Measurements from ENCODE around the gene GZF1. TPM values are rescaled to one million over a fixed set of nuclear protein-coding genes. Genes with fewer than 3 reads are reported as not detected.

The GZF1 gene
- total RNA-seq, 1 donor: 14.5 TPM

DNA sequence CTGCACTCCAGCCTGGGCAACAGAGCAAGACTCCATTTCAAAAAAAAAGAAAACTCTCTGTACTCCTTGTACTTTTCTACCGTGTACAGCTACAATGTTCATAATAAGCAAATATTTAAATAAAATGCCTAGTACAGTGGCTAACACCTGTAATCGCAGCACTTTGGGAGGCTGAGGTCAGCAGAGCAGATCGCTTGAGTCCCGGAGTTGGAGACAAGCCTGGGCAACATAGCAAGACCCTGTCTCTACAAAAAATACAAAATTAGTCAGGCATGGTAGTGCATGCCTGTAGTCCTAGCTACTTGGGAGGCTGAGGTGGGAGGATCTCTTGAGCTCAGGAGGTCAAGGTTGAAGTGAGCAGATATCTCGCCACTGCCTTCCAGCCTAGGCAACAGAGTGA lies 53.6 kb downstream of the GZF1 start:
- Histone ChIP-seq H2AFZ (ENCODE audit: low read length) (no peak overlapping the region), H3K36me3 (ENCODE audit: insufficient read depth, low read length) (no peaks in the 10 kb centered on the region), H4K20me1 (ENCODE audit: insufficient read depth, low read length) (peaks cover 3% of the 10 kb centered on the region), H3K79me2 (ENCODE audit: insufficient read depth, low read length) (peaks cover 84% of the 10 kb centered on the region), H3K4me2 (ENCODE audit: insufficient read depth, low read length) (no peak overlapping the region), H3K9me3 (ENCODE audit: low read depth, low read length) (no peaks in the 10 kb centered on the region), H3K27ac (ENCODE audit: low read depth, low read length) (no peak overlapping the region), H3K27me3 (ENCODE audit: insufficient read depth, low read length) (no peaks in the 10 kb centered on the region), H3K4me1 (ENCODE audit: insufficient read depth, low read length) (peaks cover 20% of the 10 kb centered on the region), H3K4me3 (ENCODE audit: insufficient read depth, low read length) (no peak overlapping the region)
- DNase-seq (ENCODE audit: insufficient read length, low spot score, missing footprints): no peak
- TF ChIP-seq, protein P1, sequence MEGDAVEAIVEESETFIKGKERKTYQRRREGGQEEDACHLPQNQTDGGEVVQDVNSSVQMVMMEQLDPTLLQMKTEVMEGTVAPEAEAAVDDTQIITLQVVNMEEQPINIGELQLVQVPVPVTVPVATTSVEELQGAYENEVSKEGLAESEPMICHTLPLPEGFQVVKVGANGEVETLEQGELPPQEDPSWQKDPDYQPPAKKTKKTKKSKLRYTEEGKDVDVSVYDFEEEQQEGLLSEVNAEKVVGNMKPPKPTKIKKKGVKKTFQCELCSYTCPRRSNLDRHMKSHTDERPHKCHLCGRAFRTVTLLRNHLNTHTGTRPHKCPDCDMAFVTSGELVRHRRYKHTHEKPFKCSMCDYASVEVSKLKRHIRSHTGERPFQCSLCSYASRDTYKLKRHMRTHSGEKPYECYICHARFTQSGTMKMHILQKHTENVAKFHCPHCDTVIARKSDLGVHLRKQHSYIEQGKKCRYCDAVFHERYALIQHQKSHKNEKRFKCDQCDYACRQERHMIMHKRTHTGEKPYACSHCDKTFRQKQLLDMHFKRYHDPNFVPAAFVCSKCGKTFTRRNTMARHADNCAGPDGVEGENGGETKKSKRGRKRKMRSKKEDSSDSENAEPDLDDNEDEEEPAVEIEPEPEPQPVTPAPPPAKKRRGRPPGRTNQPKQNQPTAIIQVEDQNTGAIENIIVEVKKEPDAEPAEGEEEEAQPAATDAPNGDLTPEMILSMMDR (IDR thresholded peaks at IDR 0.05; ENCODE audit: extremely low read depth, low read depth, low read length): no peak

DNA sequence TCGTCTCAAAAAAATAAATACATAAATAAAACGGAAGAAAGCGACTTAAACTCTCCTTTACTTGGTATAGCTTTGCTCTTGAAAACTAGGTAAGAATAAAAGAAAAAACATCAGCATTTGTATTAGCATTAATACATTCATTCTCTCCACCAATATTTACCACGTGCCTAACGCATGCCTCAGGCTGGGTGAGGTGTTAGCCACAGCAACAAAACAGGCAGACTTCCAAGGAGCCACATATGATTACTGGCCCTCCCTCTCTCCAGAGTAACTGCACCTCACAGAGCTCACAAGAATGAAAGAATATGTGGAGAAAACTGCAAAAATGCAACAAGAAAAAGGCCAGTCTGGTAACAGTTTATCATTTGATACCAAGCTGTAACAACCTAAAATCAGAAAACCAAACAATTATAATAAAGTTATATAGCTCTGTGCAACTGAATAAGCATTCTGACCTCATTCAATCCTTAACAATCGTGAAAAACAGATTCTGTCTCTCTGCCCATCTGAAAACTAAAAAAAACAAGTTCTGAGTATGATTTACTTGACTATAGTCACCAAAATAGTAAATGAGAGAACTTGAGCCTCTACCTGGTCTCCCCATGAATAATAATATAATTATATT lies 54.1 kb downstream of the GZF1 start:
- Histone ChIP-seq H3K79me2 (ENCODE audit: insufficient read depth, low read length) (peaks cover 83% of the 10 kb centered on the region), H4K20me1 (ENCODE audit: insufficient read depth, low read length) (peaks cover 3% of the 10 kb centered on the region), H3K4me3 (ENCODE audit: insufficient read depth, low read length) (no peak overlapping the region), H3K36me3 (ENCODE audit: insufficient read depth, low read length) (no peaks in the 10 kb centered on the region), H3K27ac (ENCODE audit: low read depth, low read length) (no peak overlapping the region), H3K4me2 (ENCODE audit: insufficient read depth, low read length) (no peak overlapping the region), H2AFZ (ENCODE audit: low read length) (no peak overlapping the region), H3K9me3 (ENCODE audit: low read depth, low read length) (no peaks in the 10 kb centered on the region), H3K27me3 (ENCODE audit: insufficient read depth, low read length) (no peaks in the 10 kb centered on the region), H3K4me1 (ENCODE audit: insufficient read depth, low read length) (peaks cover 15% of the 10 kb centered on the region)
- DNase-seq (ENCODE audit: insufficient read length, low spot score, missing footprints): no peak
- TF ChIP-seq, protein P1 (IDR thresholded peaks at IDR 0.05; ENCODE audit: extremely low read depth, low read depth, low read length): no peak

DNA sequence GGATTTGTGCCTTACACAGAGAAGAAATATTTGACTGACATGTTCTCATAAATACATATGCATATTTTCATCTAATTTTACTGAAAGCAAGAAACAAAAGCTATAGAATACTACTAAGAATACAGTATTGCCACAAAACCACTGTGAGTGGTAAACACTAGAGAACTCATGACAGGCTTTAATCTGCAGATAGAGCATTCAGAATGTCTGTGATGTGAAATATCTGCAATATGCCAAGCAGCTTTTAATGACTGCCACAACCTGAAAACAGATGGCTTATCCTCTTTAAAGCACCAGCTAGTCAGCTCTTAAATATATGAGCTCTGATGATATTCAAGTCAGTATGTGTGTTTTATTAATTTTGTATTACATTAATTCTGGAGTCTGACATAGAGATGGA lies 55.9 kb downstream of the GZF1 start:
- H3K27ac ChIP-seq (ENCODE audit: low read depth, low read length): no peak overlapping the region
- H3K27me3 ChIP-seq (ENCODE audit: insufficient read depth, low read length): no peaks in the 10 kb centered on the region
- no peaks in the 10 kb centered on the region for H3K9me3 ChIP-seq (ENCODE audit: low read depth, low read length)
- DNase-seq (ENCODE audit: insufficient read length, low spot score, missing footprints): no peak
- H3K4me1 ChIP-seq (ENCODE audit: insufficient read depth, low read length): peaks cover 13% of the 10 kb centered on the region
- H3K4me3 ChIP-seq (ENCODE audit: insufficient read depth, low read length): no peak overlapping the region
- H4K20me1 ChIP-seq (ENCODE audit: insufficient read depth, low read length): no peaks in the 10 kb centered on the region
- H3K36me3 ChIP-seq (ENCODE audit: insufficient read depth, low read length): no peaks in the 10 kb centered on the region
- H3K79me2 ChIP-seq (ENCODE audit: insufficient read depth, low read length): peaks cover 68% of the 10 kb centered on the region
- H3K4me2 ChIP-seq (ENCODE audit: insufficient read depth, low read length): no peak overlapping the region
- TF ChIP-seq, protein P1 (IDR thresholded peaks at IDR 0.05; ENCODE audit: extremely low read depth, low read depth, low read length): no peak
- no peak overlapping the region for H2AFZ ChIP-seq (ENCODE audit: low read length)

DNA sequence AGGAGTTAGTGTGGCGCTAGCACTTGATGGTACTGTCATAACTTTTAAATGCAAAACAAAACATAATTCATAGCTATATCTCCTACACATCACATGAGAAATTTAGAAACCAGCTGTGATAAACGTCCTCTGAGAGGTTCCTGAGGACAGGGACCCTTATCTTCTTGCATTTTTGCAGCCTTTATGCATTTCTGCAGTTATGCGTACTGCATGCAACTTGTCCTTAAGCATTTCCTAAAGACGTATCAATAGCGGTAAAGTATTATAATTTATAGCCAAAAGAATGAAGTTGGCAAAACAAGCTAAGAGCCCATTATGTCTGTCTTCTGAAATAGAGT lies 57.6 kb downstream of the GZF1 start:
- Histone ChIP-seq H3K36me3 (ENCODE audit: insufficient read depth, low read length) (no peaks in the 10 kb centered on the region), H3K27ac (ENCODE audit: low read depth, low read length) (peak overlapping the region; percentile 70), H2AFZ (ENCODE audit: low read length) (peak overlapping the region; percentile 24), H3K4me1 (ENCODE audit: insufficient read depth, low read length) (peaks cover 13% of the 10 kb centered on the region), H3K27me3 (ENCODE audit: insufficient read depth, low read length) (no peaks in the 10 kb centered on the region), H4K20me1 (ENCODE audit: insufficient read depth, low read length) (no peaks in the 10 kb centered on the region), H3K4me2 (ENCODE audit: insufficient read depth, low read length) (peak overlapping the region; percentile 86), H3K4me3 (ENCODE audit: insufficient read depth, low read length) (peak overlapping the region; percentile 91), H3K9me3 (ENCODE audit: low read depth, low read length) (no peaks in the 10 kb centered on the region), H3K79me2 (ENCODE audit: insufficient read depth, low read length) (peaks cover 52% of the 10 kb centered on the region)
- TF ChIP-seq, protein P1 (IDR thresholded peaks at IDR 0.05; ENCODE audit: extremely low read depth, low read depth, low read length): no peak
- no peak for DNase-seq (ENCODE audit: insufficient read length, low spot score, missing footprints)
